ENCODE measurements around the gene GFPT1.

The GFPT1 gene

GRCh38 chr2:69395866-69396265 is 8.8 kb upstream of the GFPT1 start:
- H3K4me2 ChIP-seq (ENCODE audit: low read depth, low read length, poor library complexity, severe bottlenecking), result no peak overlapping the region
- no peaks in the 10 kb centered on the region for H3K9me3 ChIP-seq (ENCODE audit: insufficient read depth, low read length)
- no peak overlapping the region for H3K4me3 ChIP-seq (ENCODE audit: insufficient read depth, low read length, poor library complexity, severe bottlenecking)
- no peaks in the 10 kb centered on the region for H3F3A ChIP-seq (ENCODE audit: insufficient read depth)
- no peaks in the 10 kb centered on the region for H3K79me2 ChIP-seq (ENCODE audit: insufficient read depth, low read length)
- no peak overlapping the region for H3K9ac ChIP-seq (ENCODE audit: low read length)
- no peaks in the 10 kb centered on the region for H3K27me3 ChIP-seq (ENCODE audit: low read length)
- no peak overlapping the region for H2AFZ ChIP-seq (ENCODE audit: low read depth, low read length, severe bottlenecking)
- H4K20me1 ChIP-seq (ENCODE audit: low read depth, low read length), result no peaks in the 10 kb centered on the region
- no peaks in the 10 kb centered on the region for H3K9me2 ChIP-seq (replicated peaks; ENCODE audit: insufficient read depth, low read length)
- no peak for TF ChIP-seq EZH2phosphoT487 (conservative IDR thresholded peaks at IDR 0.05; ENCODE audit: low read length)
- TF ChIP-seq, protein P1, sequence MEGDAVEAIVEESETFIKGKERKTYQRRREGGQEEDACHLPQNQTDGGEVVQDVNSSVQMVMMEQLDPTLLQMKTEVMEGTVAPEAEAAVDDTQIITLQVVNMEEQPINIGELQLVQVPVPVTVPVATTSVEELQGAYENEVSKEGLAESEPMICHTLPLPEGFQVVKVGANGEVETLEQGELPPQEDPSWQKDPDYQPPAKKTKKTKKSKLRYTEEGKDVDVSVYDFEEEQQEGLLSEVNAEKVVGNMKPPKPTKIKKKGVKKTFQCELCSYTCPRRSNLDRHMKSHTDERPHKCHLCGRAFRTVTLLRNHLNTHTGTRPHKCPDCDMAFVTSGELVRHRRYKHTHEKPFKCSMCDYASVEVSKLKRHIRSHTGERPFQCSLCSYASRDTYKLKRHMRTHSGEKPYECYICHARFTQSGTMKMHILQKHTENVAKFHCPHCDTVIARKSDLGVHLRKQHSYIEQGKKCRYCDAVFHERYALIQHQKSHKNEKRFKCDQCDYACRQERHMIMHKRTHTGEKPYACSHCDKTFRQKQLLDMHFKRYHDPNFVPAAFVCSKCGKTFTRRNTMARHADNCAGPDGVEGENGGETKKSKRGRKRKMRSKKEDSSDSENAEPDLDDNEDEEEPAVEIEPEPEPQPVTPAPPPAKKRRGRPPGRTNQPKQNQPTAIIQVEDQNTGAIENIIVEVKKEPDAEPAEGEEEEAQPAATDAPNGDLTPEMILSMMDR (IDR thresholded peaks at IDR 0.05; ENCODE audit: insufficient read depth, low read length, poor library complexity, severe bottlenecking), result no peak
- H3K36me3 ChIP-seq (ENCODE audit: low read length), result peaks cover 2% of the 10 kb centered on the region; the same call in 1 of the 2 replicates
- H3K27ac ChIP-seq (ENCODE audit: low read depth, low read length), result no peak overlapping the region

- no peak overlapping the region for H3K9ac ChIP-seq (ENCODE audit: low read length)
- TF ChIP-seq, protein P1 (IDR thresholded peaks at IDR 0.05; ENCODE audit: insufficient read depth, low read length, poor library complexity, severe bottlenecking), result no peak
- no peak for TF ChIP-seq EZH2phosphoT487 (conservative IDR thresholded peaks at IDR 0.05; ENCODE audit: low read length)
- no peaks in the 10 kb centered on the region for H3K9me3 ChIP-seq (ENCODE audit: insufficient read depth, low read length)
- H3K27me3 ChIP-seq (ENCODE audit: low read length), result no peaks in the 10 kb centered on the region
- H2AFZ ChIP-seq (ENCODE audit: low read depth, low read length, severe bottlenecking), result no peak overlapping the region
- H3K27ac ChIP-seq (ENCODE audit: low read depth, low read length), result no peak overlapping the region
- no peak overlapping the region for H3K4me2 ChIP-seq (ENCODE audit: low read depth, low read length, poor library complexity, severe bottlenecking)
- no peaks in the 10 kb centered on the region for H3K9me2 ChIP-seq (replicated peaks; ENCODE audit: insufficient read depth, low read length)
- H3F3A ChIP-seq (ENCODE audit: insufficient read depth), result no peaks in the 10 kb centered on the region
- H3K79me2 ChIP-seq (ENCODE audit: insufficient read depth, low read length), result no peaks in the 10 kb centered on the region
- H3K4me3 ChIP-seq (ENCODE audit: insufficient read depth, low read length, poor library complexity, severe bottlenecking), result no peak overlapping the region
- H3K36me3 ChIP-seq (ENCODE audit: low read length), result no peaks in the 10 kb centered on the region
- no peaks in the 10 kb centered on the region for H4K20me1 ChIP-seq (ENCODE audit: low read depth, low read length)
These were observed 6.9 kb upstream of the GFPT1 start for GRCh38 chr2:69393963-69394362.

- H3K9me3 ChIP-seq (ENCODE audit: insufficient read depth, low read length), result no peaks in the 10 kb centered on the region
- no peak overlapping the region for H3K4me2 ChIP-seq (ENCODE audit: low read depth, low read length, poor library complexity, severe bottlenecking)
- H3K36me3 ChIP-seq (ENCODE audit: low read length), result no peaks in the 10 kb centered on the region
- H3K27ac ChIP-seq (ENCODE audit: low read depth, low read length), result no peak overlapping the region
- no peak overlapping the region for H3K9ac ChIP-seq (ENCODE audit: low read length)
- H2AFZ ChIP-seq (ENCODE audit: low read depth, low read length, severe bottlenecking), result no peak overlapping the region
- H3K4me3 ChIP-seq (ENCODE audit: insufficient read depth, low read length, poor library complexity, severe bottlenecking), result no peak overlapping the region
- TF ChIP-seq, protein P1 (IDR thresholded peaks at IDR 0.05; ENCODE audit: insufficient read depth, low read length, poor library complexity, severe bottlenecking), result no peak
- no peak for TF ChIP-seq EZH2phosphoT487 (conservative IDR thresholded peaks at IDR 0.05; ENCODE audit: low read length)
- H3K27me3 ChIP-seq (ENCODE audit: low read length), result no peaks in the 10 kb centered on the region
- H3K9me2 ChIP-seq (replicated peaks; ENCODE audit: insufficient read depth, low read length), result no peaks in the 10 kb centered on the region
- peaks cover 15% of the 10 kb centered on the region for H3K79me2 ChIP-seq (ENCODE audit: insufficient read depth, low read length)
- H3F3A ChIP-seq (ENCODE audit: insufficient read depth), result no peaks in the 10 kb centered on the region
- no peaks in the 10 kb centered on the region for H4K20me1 ChIP-seq (ENCODE audit: low read depth, low read length)
These were observed 3.4 kb upstream of the GFPT1 start for GRCh38 chr2:69390471-69390870.

Measured in SU-DHL-6 (cell line).